ENCODE data around the gene GDAP1L1. TPM values are rescaled to one million over a fixed set of nuclear protein-coding genes. Genes with fewer than 3 reads are reported as not detected.
"Not testable (repeated sequence)": the region's sequence is repeated elsewhere in the genome, so short reads cannot be mapped to it uniquely, and the experiment has no call there.

The GDAP1L1 gene
- total RNA-seq, 4 donors from 2014 or later: not detected

DNA sequence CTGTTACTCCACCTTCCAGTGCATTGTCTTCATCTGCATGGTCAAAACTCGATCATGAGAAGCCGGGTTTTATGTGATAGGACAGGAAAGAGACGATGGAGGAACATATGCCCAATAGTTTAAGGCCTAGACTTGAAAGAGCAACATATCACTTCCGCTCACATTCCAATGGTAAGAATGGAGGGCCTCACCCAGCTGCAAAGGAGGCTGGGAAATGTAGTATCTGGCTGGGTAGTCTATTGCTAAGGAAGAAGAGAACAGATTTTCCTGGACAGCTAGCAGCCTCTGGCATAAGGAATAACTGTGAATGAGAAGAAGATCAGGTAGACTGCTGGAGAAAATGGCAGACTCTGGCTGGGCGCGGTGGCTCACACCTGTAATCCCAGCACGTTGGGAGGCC lies 44.6 kb downstream of the GDAP1L1 start:
- Histone ChIP-seq H3K4me1 (peaks cover 0 to 11% (median 0%) of the 10 kb centered on the region in 4 donors), H3K36me3 (no peaks in the 10 kb centered on the region), H3K4me3 (no peak overlapping the region), H3K27me3 (no peaks in the 10 kb centered on the region), H3K9me3 (no peaks in the 10 kb centered on the region), H3K27ac (no peak overlapping the region)
- DNase-seq: no peak
- TF ChIP-seq POLR2AphosphoS5 (IDR thresholded peaks at IDR 0.05) (no peak), POLR2A (IDR thresholded peaks at IDR 0.05) (no peak), EP300 (IDR thresholded peaks at IDR 0.05; ENCODE audit: low read depth) (no peak)
- TF ChIP-seq, protein P1, sequence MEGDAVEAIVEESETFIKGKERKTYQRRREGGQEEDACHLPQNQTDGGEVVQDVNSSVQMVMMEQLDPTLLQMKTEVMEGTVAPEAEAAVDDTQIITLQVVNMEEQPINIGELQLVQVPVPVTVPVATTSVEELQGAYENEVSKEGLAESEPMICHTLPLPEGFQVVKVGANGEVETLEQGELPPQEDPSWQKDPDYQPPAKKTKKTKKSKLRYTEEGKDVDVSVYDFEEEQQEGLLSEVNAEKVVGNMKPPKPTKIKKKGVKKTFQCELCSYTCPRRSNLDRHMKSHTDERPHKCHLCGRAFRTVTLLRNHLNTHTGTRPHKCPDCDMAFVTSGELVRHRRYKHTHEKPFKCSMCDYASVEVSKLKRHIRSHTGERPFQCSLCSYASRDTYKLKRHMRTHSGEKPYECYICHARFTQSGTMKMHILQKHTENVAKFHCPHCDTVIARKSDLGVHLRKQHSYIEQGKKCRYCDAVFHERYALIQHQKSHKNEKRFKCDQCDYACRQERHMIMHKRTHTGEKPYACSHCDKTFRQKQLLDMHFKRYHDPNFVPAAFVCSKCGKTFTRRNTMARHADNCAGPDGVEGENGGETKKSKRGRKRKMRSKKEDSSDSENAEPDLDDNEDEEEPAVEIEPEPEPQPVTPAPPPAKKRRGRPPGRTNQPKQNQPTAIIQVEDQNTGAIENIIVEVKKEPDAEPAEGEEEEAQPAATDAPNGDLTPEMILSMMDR (IDR thresholded peaks at IDR 0.05): no peak
- in situ Hi-C loops (cut with MboI; ENCODE audit: low pct_ligation_motif_present in 1 of 4, low pct_unique_long_range_greater_than_20kb in 1 of 4, low sequenced_read_pairs in 3 of 4): no loop called here
- WGBS, 2 donors (ENCODE audit: low coverage in 1 of 2): 94 to 97% methylated on average over 4 to 7 of the region's 7 CpGs
- intact Hi-C loops (cut with DNase I; ENCODE audit: low total_unique reads): no loop called here

DNA sequence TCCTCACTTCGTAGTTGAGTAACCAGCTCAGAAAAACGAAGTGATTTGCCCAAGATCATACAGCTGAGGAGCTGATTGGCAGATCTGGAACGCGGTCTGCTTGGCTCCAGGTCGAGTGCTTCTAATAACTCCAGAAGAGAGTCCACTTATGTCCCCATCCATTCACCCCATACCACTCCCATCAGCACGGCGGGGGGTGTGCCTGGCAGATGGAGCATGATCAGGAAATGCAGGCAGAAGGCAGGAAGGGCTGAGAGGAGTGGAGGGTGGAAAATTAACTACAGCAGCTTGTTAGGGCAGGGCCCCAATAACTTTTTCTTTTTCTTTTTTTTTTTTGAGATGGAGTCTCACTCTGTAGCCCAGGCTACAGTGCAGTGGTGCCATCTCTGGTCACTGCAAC lies 48.9 kb downstream of the GDAP1L1 start:
- Histone ChIP-seq H3K27ac (no peak overlapping the region), H3K4me1 (no peaks in the 10 kb centered on the region), H3K4me3 (no peak overlapping the region), H3K36me3 (no peaks in the 10 kb centered on the region), H3K9me3 (no peaks in the 10 kb centered on the region), H3K27me3 (no peaks in the 10 kb centered on the region)
- intact Hi-C loops (cut with DNase I; ENCODE audit: low total_unique reads): no loop called here
- 50 to 72% methylated on average over 5 to 7 of the region's 7 CpGs for WGBS, 2 donors (ENCODE audit: low coverage in 1 of 2)
- DNase-seq: no peak
- in situ Hi-C loops (cut with MboI; ENCODE audit: low pct_ligation_motif_present in 1 of 4, low pct_unique_long_range_greater_than_20kb in 1 of 4, low sequenced_read_pairs in 3 of 4): no loop called here
- TF ChIP-seq POLR2A (IDR thresholded peaks at IDR 0.05) (no peak), POLR2AphosphoS5 (IDR thresholded peaks at IDR 0.05) (no peak), EP300 (IDR thresholded peaks at IDR 0.05; ENCODE audit: low read depth) (no peak)
- TF ChIP-seq, protein P1 (IDR thresholded peaks at IDR 0.05): no peak

DNA sequence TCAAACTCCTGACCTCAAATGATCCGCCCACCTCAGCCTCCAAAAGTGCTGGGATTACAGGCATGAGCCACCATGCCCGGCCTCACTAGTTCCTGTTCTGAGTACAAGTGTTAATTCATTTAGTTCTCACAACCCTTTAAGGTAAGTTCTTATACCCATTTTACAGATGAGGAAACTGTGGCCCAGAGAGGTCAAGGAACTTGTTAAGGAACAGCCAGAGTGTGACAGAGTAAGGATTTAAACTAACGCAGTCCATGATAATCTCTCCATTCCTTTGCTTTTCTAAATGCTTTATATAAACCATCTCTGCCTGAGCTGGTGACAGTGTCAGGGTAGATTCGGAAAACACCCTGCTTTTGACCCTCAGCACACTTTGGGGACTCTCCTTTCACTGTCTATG lies 50.6 kb downstream of the GDAP1L1 start:
- no peak for DNase-seq
- no peak overlapping the region for H3K4me3 ChIP-seq
- peaks cover 0 to 13% (median 9%) of the 10 kb centered on the region in 4 donors for H3K4me1 ChIP-seq
- no peaks in the 10 kb centered on the region for H3K9me3 ChIP-seq
- TF ChIP-seq, protein P1 (IDR thresholded peaks at IDR 0.05): no peak
- TF ChIP-seq POLR2A (IDR thresholded peaks at IDR 0.05): no peak
- no peak for TF ChIP-seq EP300 (IDR thresholded peaks at IDR 0.05; ENCODE audit: low read depth)
- no peak for TF ChIP-seq POLR2AphosphoS5 (IDR thresholded peaks at IDR 0.05)
- no peaks in the 10 kb centered on the region for H3K36me3 ChIP-seq
- H3K27ac ChIP-seq: no peak overlapping the region
- intact Hi-C loops (cut with DNase I; ENCODE audit: low total_unique reads): no loop called here
- WGBS, 2 donors (ENCODE audit: low coverage in 1 of 2): 83 to 100% methylated on average over 2 to 4 of the region's 4 CpGs
- in situ Hi-C loops (cut with MboI; ENCODE audit: low pct_ligation_motif_present in 1 of 4, low pct_unique_long_range_greater_than_20kb in 1 of 4, low sequenced_read_pairs in 3 of 4): no loop called here
- H3K27me3 ChIP-seq: no peaks in the 10 kb centered on the region

DNA sequence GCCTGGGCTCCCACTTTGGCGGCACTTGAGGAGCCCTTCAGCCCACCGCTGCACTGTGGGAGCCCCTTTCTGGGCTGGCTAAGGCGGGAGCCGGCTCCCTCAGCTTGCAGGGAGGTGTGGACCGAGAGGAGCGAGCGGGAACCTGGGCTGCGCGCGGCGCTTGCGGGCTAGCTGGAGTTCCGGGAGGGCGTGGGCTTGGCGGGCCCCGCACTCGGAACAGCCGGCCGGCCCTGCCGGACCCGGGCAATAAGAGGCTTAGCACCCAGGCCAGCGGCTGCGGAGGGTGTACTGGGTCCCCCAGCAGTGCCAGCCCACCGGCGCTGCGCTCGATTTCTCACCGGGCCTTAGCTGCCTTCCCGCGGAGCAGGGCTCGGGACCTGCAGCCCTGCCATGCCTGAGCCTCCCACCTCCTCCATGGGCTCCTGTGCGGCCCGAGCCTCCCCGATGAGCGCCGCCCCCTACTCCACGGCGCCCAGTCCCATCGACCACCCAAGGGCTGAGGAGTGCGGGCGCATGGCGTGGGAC lies 52.0 kb downstream of the GDAP1L1 start:
- intact Hi-C loops (cut with DNase I; ENCODE audit: low total_unique reads): not testable (repeated sequence)

DNA sequence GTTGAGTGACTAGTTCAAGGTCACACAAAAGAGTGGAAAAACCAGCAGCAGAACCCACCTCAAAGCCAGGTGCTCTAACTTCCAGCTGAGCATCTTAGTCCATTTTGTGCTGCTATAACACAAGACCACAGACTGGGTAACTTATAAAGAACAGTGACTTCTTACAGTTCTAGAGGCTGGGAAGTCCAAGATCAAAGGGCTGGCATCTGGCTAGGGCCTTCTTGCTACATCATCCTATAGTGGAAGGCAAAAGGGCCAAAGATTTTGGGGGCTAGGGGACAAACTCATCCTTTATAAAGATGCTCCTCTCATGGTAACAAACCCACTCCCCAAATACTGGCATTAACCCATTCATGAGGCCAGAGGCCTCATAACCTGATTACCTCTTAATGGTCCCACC lies 54.2 kb downstream of the GDAP1L1 start:
- H3K4me1 ChIP-seq: peaks cover 0 to 17% (median 12%) of the 10 kb centered on the region in 4 donors
- intact Hi-C loops (cut with DNase I; ENCODE audit: low total_unique reads): no loop called here
- no peaks in the 10 kb centered on the region for H3K9me3 ChIP-seq
- no peaks in the 10 kb centered on the region for H3K36me3 ChIP-seq
- no peak for TF ChIP-seq EP300 (IDR thresholded peaks at IDR 0.05; ENCODE audit: low read depth)
- TF ChIP-seq POLR2A (IDR thresholded peaks at IDR 0.05): no peak
- no peak for TF ChIP-seq POLR2AphosphoS5 (IDR thresholded peaks at IDR 0.05)
- TF ChIP-seq, protein P1 (IDR thresholded peaks at IDR 0.05): no peak
- in situ Hi-C loops (cut with MboI; ENCODE audit: low pct_ligation_motif_present in 1 of 4, low pct_unique_long_range_greater_than_20kb in 1 of 4, low sequenced_read_pairs in 3 of 4): loop anchor here in 2 of 4 donors (5.0 to 25.0 kb wide), 3 partner anchors 69 to 189 kb away; no protein-coding TSS in a partner anchor
- no peak overlapping the region for H3K4me3 ChIP-seq
- no peak for DNase-seq
- no peaks in the 10 kb centered on the region for H3K27me3 ChIP-seq
- H3K27ac ChIP-seq: no peak overlapping the region

More for the DNA sequence above, 52.0 kb downstream of the GDAP1L1 start:
- H3K27me3 ChIP-seq; H3K36me3 ChIP-seq; H3K27ac ChIP-seq; H3K9me3 ChIP-seq; DNase-seq; H3K4me3 ChIP-seq; in situ Hi-C loops (cut with MboI; ENCODE audit: low pct_ligation_motif_present in 1 of 4, low pct_unique_long_range_greater_than_20kb in 1 of 4, low sequenced_read_pairs in 3 of 4): not testable (repeated sequence)
- H3K4me1 ChIP-seq: peaks cover 0 to 17% (median 12%) of the 10 kb centered on the region in 4 donors
- 96% methylated on average over 42 of the region's 42 CpGs; no CpG with 5 or more reads in 1 of the 2 donors for WGBS, 2 donors (ENCODE audit: low coverage in 1 of 2)

Measured in transverse colon (tissue), 4 donors.